Gastrocnemius medialis (tissue), 4 donors: Measurements from ENCODE around the gene SNAP47.

Experiments used
- CTCF ChIP-seq, 5 experiments: fragments of 450-650 bp in 3 of 5; fragments of 200-600 bp in 2 of 5; sonication (generic) in 2 of 5; IDR thresholded peaks in 4 of 5; conservative IDR thresholded peaks in 1 of 5; 1 replicate in 4 of 5; 2 replicates in 1 of 5; pipeline ENCODE4 v1.5.1; 2016 to 2019; ENCODE audit warnings: antibody characterized with exemption in 5 of 5, mild to moderate bottlenecking in 3 of 5, moderate library complexity in 3 of 5
- POLR2A ChIP-seq, 2 donors: fragments of 450-650 bp; IDR thresholded peaks; one replicate each; pipeline ENCODE4 v1.6.1; 2017; ENCODE audit warnings: antibody characterized with exemption in 2 of 2, mild to moderate bottlenecking in 2 of 2, moderate library complexity in 2 of 2

GRCh38 chr1:227791425-227792143 lies 56.3 kb downstream of the SNAP47 start:
- TF ChIP-seq CTCF (IDR thresholded peaks at IDR 0.05 in 4 of 5, conservative IDR thresholded peaks at IDR 0.05 in 1 of 5), result no peak
- TF ChIP-seq POLR2A (IDR thresholded peaks at IDR 0.05), result no peak
